ENCODE results near the gene WAC.

- TF ChIP-seq CTCF (IDR thresholded peaks at IDR 0.05; ENCODE audit: insufficient read depth, low read depth, low read length), result no peak
- no peak for TF ChIP-seq EZH2 (IDR thresholded peaks at IDR 0.05; ENCODE audit: insufficient read depth, low read length)
Measured at GRCh38 chr10:28535846-28536245, 2.9 kb downstream of the WAC start.

Data from astrocyte (in vitro differentiated cells and primary cell).